ENCODE data around the gene CCDC47.
"Not testable (repeated sequence)": the region's sequence is repeated elsewhere in the genome, so short reads cannot be mapped to it uniquely, and the experiment has no call there.

The CCDC47 gene, protein sequence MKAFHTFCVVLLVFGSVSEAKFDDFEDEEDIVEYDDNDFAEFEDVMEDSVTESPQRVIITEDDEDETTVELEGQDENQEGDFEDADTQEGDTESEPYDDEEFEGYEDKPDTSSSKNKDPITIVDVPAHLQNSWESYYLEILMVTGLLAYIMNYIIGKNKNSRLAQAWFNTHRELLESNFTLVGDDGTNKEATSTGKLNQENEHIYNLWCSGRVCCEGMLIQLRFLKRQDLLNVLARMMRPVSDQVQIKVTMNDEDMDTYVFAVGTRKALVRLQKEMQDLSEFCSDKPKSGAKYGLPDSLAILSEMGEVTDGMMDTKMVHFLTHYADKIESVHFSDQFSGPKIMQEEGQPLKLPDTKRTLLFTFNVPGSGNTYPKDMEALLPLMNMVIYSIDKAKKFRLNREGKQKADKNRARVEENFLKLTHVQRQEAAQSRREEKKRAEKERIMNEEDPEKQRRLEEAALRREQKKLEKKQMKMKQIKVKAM

GRCh38 chr17:63773272-63774140 lies at the start of gene CCDC47:
Gene CCDC47, minus strand, starts transcription at chr17:63773597. Its CDS starts 7,422 bp downstream, at chr17:63766175.
- in situ Hi-C loops (cut with MboI; ENCODE audit: low sequenced_read_pairs), result no loop called here

- in situ Hi-C loops (cut with MboI; ENCODE audit: low sequenced_read_pairs), result no loop called here
Observed at GRCh38 chr17:63822537-63822936, 49.1 kb upstream of the CCDC47 start.

DNA sequence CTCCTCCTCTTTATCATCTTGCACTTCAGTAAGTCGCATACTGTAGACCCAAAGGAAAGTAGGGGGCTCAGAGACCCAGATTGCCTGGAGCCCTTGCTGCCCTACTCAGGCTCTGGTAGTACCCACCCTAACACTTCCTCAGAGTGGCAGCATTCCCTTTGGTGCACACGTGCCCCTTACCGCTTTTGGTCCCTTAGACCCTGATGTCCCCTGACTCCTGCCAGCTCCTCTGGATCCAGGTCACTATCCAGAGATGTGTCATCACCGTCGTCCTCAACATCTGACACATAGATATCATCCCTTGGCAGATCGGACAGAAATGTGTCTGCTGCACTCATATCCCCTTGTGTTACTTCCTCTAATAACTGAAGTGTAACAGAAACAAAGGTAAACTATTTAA lies 48.4 kb upstream of the CCDC47 start:
- in situ Hi-C loops (cut with MboI; ENCODE audit: low sequenced_read_pairs), result no loop called here

DNA sequence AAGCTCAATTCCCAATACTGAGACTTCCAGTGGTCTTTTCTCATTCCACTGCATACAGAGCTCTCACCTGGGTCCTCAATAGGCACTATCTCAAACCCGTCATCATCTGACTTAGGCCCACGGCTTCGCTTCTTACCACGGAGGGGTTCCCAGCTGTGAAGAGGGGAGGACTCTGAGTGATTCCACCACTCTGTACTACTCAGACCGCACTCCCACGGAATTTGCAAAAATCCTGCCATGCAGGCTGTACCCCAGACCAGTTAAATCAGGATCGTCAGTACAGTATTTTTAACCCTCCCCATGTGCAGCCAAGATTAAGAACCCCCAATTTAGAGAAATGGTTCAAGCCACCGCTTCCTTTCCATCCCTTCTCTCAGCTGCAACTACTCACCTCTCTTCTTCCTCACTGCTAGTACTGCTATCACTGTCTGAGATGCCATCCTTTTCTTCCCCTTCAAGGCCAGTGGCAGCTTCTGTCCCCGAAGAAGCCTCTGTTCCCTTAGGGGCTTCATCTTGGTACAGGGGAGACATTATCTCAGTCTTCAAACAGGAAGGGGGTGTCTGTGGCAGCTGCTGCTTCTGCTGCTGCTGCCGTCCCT lies 47.7 kb upstream of the CCDC47 start:
- in situ Hi-C loops (cut with MboI; ENCODE audit: low sequenced_read_pairs), result no loop called here

GRCh38 chr17:63819585-63820537 lies 46.5 kb upstream of the CCDC47 start:
- in situ Hi-C loops (cut with MboI; ENCODE audit: low sequenced_read_pairs), result no loop called here

DNA sequence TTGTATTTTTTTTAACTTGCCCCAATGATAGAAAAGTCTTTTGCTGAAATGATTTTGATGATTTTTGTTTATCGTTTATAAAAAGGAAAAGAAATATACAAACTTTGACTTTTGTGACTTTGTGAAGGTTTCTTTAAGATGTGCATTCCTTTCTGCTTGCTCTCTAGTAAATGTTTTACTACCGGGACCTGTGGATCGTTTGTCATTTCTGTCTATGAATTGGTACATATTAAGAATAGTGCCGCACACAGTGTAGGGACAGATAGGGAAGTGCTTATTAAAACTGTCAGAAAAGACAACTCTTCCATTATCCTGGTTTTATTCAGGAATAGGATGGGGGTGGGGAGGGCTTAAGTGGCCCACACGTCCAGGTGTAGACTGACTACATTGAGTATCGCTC lies 45.7 kb upstream of the CCDC47 start:
- in situ Hi-C loops (cut with MboI; ENCODE audit: low sequenced_read_pairs), result no loop called here

DNA sequence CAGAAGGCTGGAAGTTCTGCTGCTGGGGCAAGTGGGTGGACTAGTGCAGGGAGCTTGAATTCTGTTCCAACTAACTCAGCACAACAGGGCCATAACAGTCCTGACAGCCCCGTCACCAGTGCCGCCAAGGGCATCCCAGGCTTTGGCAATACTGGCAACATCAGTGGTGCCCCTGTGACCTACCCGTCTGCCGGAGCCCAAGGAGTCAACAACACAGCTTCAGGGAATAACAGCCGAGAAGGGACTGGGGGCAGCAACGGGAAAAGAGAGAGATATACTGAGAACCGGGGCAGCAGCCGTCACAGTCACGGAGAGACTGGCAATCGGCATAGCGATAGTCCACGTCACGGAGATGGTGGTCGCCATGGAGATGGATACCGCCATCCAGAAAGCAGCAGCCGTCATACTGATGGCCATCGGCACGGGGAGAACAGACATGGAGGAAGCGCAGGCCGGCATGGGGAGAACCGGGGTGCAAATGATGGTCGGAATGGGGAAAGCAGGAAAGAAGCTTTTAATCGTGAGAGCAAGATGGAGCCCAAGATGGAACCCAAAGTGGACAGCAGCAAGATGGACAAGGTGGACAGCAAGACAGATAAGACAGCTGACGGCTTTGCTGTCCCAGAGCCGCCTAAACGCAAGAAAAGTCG lies 44.5 kb upstream of the CCDC47 start:
- in situ Hi-C loops (cut with MboI; ENCODE audit: low sequenced_read_pairs), result no loop called here

DNA sequence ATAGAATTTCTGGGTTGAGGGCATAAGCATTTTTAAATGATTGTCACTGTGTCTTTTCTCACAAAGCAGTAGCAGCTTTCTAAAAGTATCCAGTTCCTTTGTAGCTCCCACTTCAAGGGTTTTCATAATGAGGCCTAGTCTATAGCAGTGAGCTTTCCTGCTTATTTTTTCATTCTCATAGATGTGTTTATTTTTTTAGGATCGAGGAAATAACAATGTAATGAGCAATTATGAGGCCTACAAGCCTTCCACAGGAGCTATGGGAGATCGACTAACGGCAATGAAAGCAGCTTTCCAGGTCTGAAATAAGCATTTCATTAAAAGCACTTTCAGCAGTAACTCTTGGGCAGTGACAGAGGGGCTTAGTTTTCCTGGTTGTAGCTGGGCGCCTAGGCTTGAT lies 43.3 kb upstream of the CCDC47 start:
- in situ Hi-C loops (cut with MboI; ENCODE audit: low sequenced_read_pairs), result no loop called here

GRCh38 chr17:63816123-63816522 lies 42.7 kb upstream of the CCDC47 start:
- in situ Hi-C loops (cut with MboI; ENCODE audit: low sequenced_read_pairs), result no loop called here

- in situ Hi-C loops (cut with MboI; ENCODE audit: low sequenced_read_pairs), result no loop called here
Observed at GRCh38 chr17:63809970-63810369, 36.6 kb upstream of the CCDC47 start.

GRCh38 chr17:63805591-63805990 lies 32.2 kb upstream of the CCDC47 start:
- in situ Hi-C loops (cut with MboI; ENCODE audit: low sequenced_read_pairs), result no loop called here

GRCh38 chr17:63804328-63804727 lies 30.9 kb upstream of the CCDC47 start:
- in situ Hi-C loops (cut with MboI; ENCODE audit: low sequenced_read_pairs), result no loop called here

GRCh38 chr17:63800783-63801182 lies 27.4 kb upstream of the CCDC47 start:
- in situ Hi-C loops (cut with MboI; ENCODE audit: low sequenced_read_pairs), result no loop called here

GRCh38 chr17:63798572-63799106 lies 25.2 kb upstream of the CCDC47 start:
- in situ Hi-C loops (cut with MboI; ENCODE audit: low sequenced_read_pairs), result no loop called here

GRCh38 chr17:63796375-63796774 lies 23.0 kb upstream of the CCDC47 start:
- in situ Hi-C loops (cut with MboI; ENCODE audit: low sequenced_read_pairs), result not testable (repeated sequence)

GRCh38 chr17:63792055-63792729 lies 18.8 kb upstream of the CCDC47 start:
- in situ Hi-C loops (cut with MboI; ENCODE audit: low sequenced_read_pairs), result no loop called here

GRCh38 chr17:63790057-63790456 lies 16.7 kb upstream of the CCDC47 start:
- in situ Hi-C loops (cut with MboI; ENCODE audit: low sequenced_read_pairs), result no loop called here

- in situ Hi-C loops (cut with MboI; ENCODE audit: low sequenced_read_pairs), result no loop called here
Observed at GRCh38 chr17:63786971-63787711, 13.7 kb upstream of the CCDC47 start.

Measured in HL-60/S4 treated with phorbol 12-myristate 13-acetate at 8.2 ng/mL for 4 days and 3 days (cell line).